ENCODE data around the gene PEX14. TPM values are rescaled to one million over a fixed set of nuclear protein-coding genes. Genes with fewer than 3 reads are reported as not detected.

PEX14 gene
- total and polyA plus RNA-seq, 9 of the 15 experiments (the other 6 are each of a cell fraction or from before 2014, with no cell fraction given), result 2.6 to 45.7 (median 22.7) TPM

- TF ChIP-seq CCNT2 (IDR thresholded peaks at IDR 0.05; ENCODE audit: borderline replicate concordance, extremely low read depth, insufficient read length, low read depth, low read length) (no peak), YBX1 (IDR thresholded peaks at IDR 0.05) (no peak), SRSF1 (IDR thresholded peaks at IDR 0.05; ENCODE audit: low read depth, low read length) (no peak), LEF1 (IDR thresholded peaks at IDR 0.05) (no peak; the same call in 1 of the 2 replicates), ZNF518B (CRISPR knock-in tag; IDR thresholded peaks at IDR 0.05) (no peak), KDM1A (IDR thresholded peaks at IDR 0.05) (no peak; a peak in 1 of 4 replicates), KLF10 (CRISPR knock-in tag; IDR thresholded peaks at IDR 0.05) (no peak), PYGO2 (tag; IDR thresholded peaks at IDR 0.05) (no peak), TCFL5 (CRISPR knock-in tag; conservative IDR thresholded peaks at IDR 0.05) (no peak), TBL1XR1 (IDR thresholded peaks at IDR 0.05; ENCODE audit: low read length in 2 of 2) (peak in 1 of 2 experiments; percentile 53; a peak in 1 of 4 replicates), GABPB2 (CRISPR knock-in tag; conservative IDR thresholded peaks at IDR 0.05) (no peak), BRCA1 (IDR thresholded peaks at IDR 0.05) (no peak), BRCA1 (CRISPR knock-in tag; IDR thresholded peaks at IDR 0.05) (no peak), PKNOX1 (IDR thresholded peaks at IDR 0.05) (0 out of 2 replicates have a peak, but pooled peaks have one; percentile 8), HNRNPH1 (optimal IDR thresholded peaks at IDR 0.05; ENCODE audit: low read depth, low read length) (no peak), NR4A1 (CRISPR knock-in tag; IDR thresholded peaks at IDR 0.05) (no peak), NR4A1 (tag; IDR thresholded peaks at IDR 0.05) (no peak), TCF15 (CRISPR knock-in tag; IDR thresholded peaks at IDR 0.05) (no peak), FOXP1 (CRISPR knock-in tag; IDR thresholded peaks at IDR 0.05) (no peak), FUS (optimal IDR thresholded peaks at IDR 0.05; ENCODE audit: low read depth, low read length) (no peak), GABPA (tag; conservative IDR thresholded peaks at IDR 0.05; ENCODE audit: low read depth) (no peak), E2F6 (IDR thresholded peaks at IDR 0.05; ENCODE audit: borderline replicate concordance in 1 of 2, extremely low read depth in 1 of 2, insufficient read depth in 1 of 2, insufficient read length in 1 of 2, low read depth in 1 of 2, low read length in 1 of 2, poor library complexity in 1 of 2, severe bottlenecking in 1 of 2) (peak; percentile 52 to 80), SMAD3 (CRISPR knock-in tag; conservative IDR thresholded peaks at IDR 0.05) (no peak), TEAD4 (IDR thresholded peaks at IDR 0.05; ENCODE audit: low read length) (peak; percentile 64), TEAD4 (CRISPR knock-in tag; IDR thresholded peaks at IDR 0.05; ENCODE audit: borderline replicate concordance) (no peak), TRIM24 (IDR thresholded peaks at IDR 0.05) (peak; percentile 52 to 61; a peak in 2 of 4 replicates)
These were observed 15.6 kb upstream of the PEX14 start (continued) for GRCh38 chr1:10459184-10459583.
